ENCODE measurements around the gene PRDM16.

- no peak for TF ChIP-seq CTCF (IDR thresholded peaks at IDR 0.05; ENCODE audit: borderline replicate concordance, extremely low read depth, low read length, poor library complexity, severe bottlenecking)
- no peak for TF ChIP-seq EZH2 (IDR thresholded peaks at IDR 0.05; ENCODE audit: borderline replicate concordance, low read depth, low read length, severe bottlenecking)
Observed at GRCh38 chr1:3250624-3251023, 181.6 kb downstream of the PRDM16 start.
